Left kidney (tissue), 2 donors: ENCODE measurements around the gene CERKL. TPM values are rescaled to one million over a fixed set of nuclear protein-coding genes. Genes with fewer than 3 reads are reported as not detected.

ENCODE experiments used
- DNase-seq: peaks from one replicate; pipeline ENCODE4 v3.0.0-alpha.2; 2013
- polyA plus RNA-seq: library from polyadenylated mRNA; unstranded; fragments of 120-200 nt; gene quantifications from one replicate; pipeline ENCODE4 v1.2.1, GENCODE V29; 2013; ENCODE audit not compliant: insufficient read length

Gene CERKL
- polyA plus RNA-seq, 1 donor: 20.3 TPM

DNA sequence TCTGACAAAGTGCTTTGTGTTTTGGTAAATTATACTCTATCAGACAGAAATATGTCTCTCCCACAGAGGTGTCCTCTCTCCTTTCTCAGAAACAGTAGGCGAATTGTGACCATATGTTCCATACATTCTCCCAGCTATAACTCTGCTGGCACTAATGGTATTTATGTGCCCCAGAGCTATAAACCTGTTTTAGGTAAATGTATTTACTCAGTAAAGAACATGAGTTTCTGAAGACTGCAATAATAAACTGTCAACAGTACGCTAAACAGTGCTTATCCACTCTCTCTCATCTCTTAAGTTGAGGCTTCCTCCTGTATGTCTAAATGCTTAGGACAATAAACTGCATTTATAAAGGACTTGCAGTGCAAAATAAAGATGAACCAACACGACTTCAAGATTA is 141.2 kb downstream of the CERKL start:
- DNase-seq: no peak

- no peak for DNase-seq
Measured at GRCh38 chr2:181500201-181500600, 156.7 kb downstream of the CERKL start.

- no peak for DNase-seq
Measured at GRCh38 chr2:181499231-181499630, 157.7 kb downstream of the CERKL start.

Other genes starting within 250 kb of the CERKL start
- gene ITGA4, start 199.7 kb downstream of the CERKL start, polyA plus RNA-seq: 43.9 TPM
- not detected for gene NEUROD1, start 23.4 kb upstream of the CERKL start, polyA plus RNA-seq
- 206 TPM for gene ITPRID2, start 234.6 kb upstream of the CERKL start, polyA plus RNA-seq